Esophagus muscularis mucosa (tissue), 4 donors: ENCODE results near the gene PIR. TPM values are rescaled to one million over a fixed set of nuclear protein-coding genes. Genes with fewer than 3 reads are reported as not detected.

Experiments
- DNase-seq: peaks from one replicate; pipeline ENCODE4 v3.0.0-alpha.2; 2017; ENCODE audit errors: extremely low spot score
- H3K27ac ChIP-seq, 4 donors: fragments of 200-600 bp; sonication (generic); replicated peaks in 1 of 4; 1 replicate in 3 of 4; 2 replicates in 1 of 4; pipeline ENCODE4 v1.5.1; 2016 to 2019; ENCODE audit warnings: mild to moderate bottlenecking in 1 of 4
- H3K27me3 ChIP-seq, 4 donors: fragments of 200-600 bp; sonication (generic); one replicate each; pipeline versions ENCODE4 v1.5.1 to v1.6.0; 2016 to 2019
- H3K36me3 ChIP-seq, 4 donors: fragments of 200-600 bp; sonication (generic); one replicate each; pipeline ENCODE4 v1.5.1; 2016 to 2019
- H3K4me1 ChIP-seq, 4 donors: fragments of 200-600 bp; sonication (generic); one replicate each; pipeline ENCODE4 v1.5.1; 2016 to 2019
- H3K4me3 ChIP-seq, 4 donors: fragments of 200-600 bp; sonication (generic); 1 replicate in 2 of 4; 2 replicates in 2 of 4; pipeline ENCODE4 v1.5.1; 2016 to 2019; ENCODE audit warnings: mild to moderate bottlenecking in 4 of 4, moderate library complexity in 1 of 4
- H3K9me3 ChIP-seq, 4 donors: fragments of 200-600 bp; sonication (generic); 1 replicate in 3 of 4; 2 replicates in 1 of 4; pipeline ENCODE4 v1.5.1; 2016 to 2019
- CTCF ChIP-seq, 3 experiments: fragments of 200-600 bp in 2 of 3; fragments of 450-650 bp in 1 of 3; sonication (generic) in 2 of 3; IDR thresholded peaks; one replicate each; pipeline ENCODE4 v1.5.1; 2017 to 2019; ENCODE audit warnings: antibody characterized with exemption in 3 of 3, mild to moderate bottlenecking in 2 of 3, moderate library complexity in 1 of 3
- EP300 ChIP-seq: sonication (generic); formaldehyde crosslinking; IDR thresholded peaks from one replicate; pipeline ENCODE4 v1.6.1; 2017; ENCODE audit warnings: antibody characterized with exemption
- POLR2A ChIP-seq: fragments of 450-650 bp; IDR thresholded peaks from one replicate; pipeline ENCODE4 v1.6.1; 2017; ENCODE audit warnings: antibody characterized with exemption, moderate library complexity, mild to moderate bottlenecking, low read depth
- POLR2AphosphoS5 ChIP-seq, 2 donors: sonication (generic); formaldehyde crosslinking; IDR thresholded peaks; one replicate each; pipeline ENCODE4 v1.6.1; 2017; ENCODE audit warnings: antibody characterized with exemption in 2 of 2
- WGBS: methylation state at CpG from one replicate; pipeline ENCODE4 v1.1.5; 2018; 5-methylcytosine and 5-hydroxymethylcytosine counted together
- intact Hi-C: fragments of 100-400 bp; cut with DNase I; formaldehyde crosslinking; loops from one replicate; pipeline ENCODE4 v1.15.1; 2023
- total RNA-seq, 4 donors: library from RNA; depleted of rRNA; stranded (reverse); fragments of >200 nt; gene quantifications; one replicate each; pipeline versions ENCODE4 v1.1.0 to v1.2.1, GENCODE V29; 2016

Gene PIR
- total RNA-seq, 4 donors from 2014 or later, result 12.1 to 24.9 (median 19.3) TPM

GRCh38 chrX:15524417-15524816 lies 31.3 kb upstream of the PIR start:
- no peak for DNase-seq
- Histone ChIP-seq H3K27ac (no peak overlapping the region), H3K4me1 (no peaks in the 10 kb centered on the region), H3K36me3 (no peaks in the 10 kb centered on the region), H3K4me3 (no peak overlapping the region), H3K27me3 (peaks cover 0 to 3% (median 0%) of the 10 kb centered on the region in 4 donors), H3K9me3 (no peaks in the 10 kb centered on the region)
- intact Hi-C loops, result no loop called here
- TF ChIP-seq EP300 (no peak), POLR2A (no peak), POLR2AphosphoS5 (IDR thresholded peaks at IDR 0.05) (no peak), CTCF (IDR thresholded peaks at IDR 0.05) (no peak)

GRCh38 chrX:15523088-15523487 lies 30.0 kb upstream of the PIR start:
- intact Hi-C loops, result no loop called here
- TF ChIP-seq CTCF (IDR thresholded peaks at IDR 0.05) (no peak), POLR2AphosphoS5 (IDR thresholded peaks at IDR 0.05) (no peak), EP300 (no peak), POLR2A (no peak)
- no peak for DNase-seq
- no peak overlapping the region for H3K27ac ChIP-seq
- no peaks in the 10 kb centered on the region for H3K9me3 ChIP-seq
- H3K27me3 ChIP-seq, result peaks cover 0 to 3% (median 0%) of the 10 kb centered on the region in 4 donors
- H3K36me3 ChIP-seq, result no peaks in the 10 kb centered on the region
- H3K4me1 ChIP-seq, result no peaks in the 10 kb centered on the region
- H3K4me3 ChIP-seq, result no peak overlapping the region

GRCh38 chrX:15522464-15522863 lies 29.3 kb upstream of the PIR start:
- TF ChIP-seq POLR2A, result no peak
- TF ChIP-seq EP300, result no peak
- no peak for TF ChIP-seq CTCF (IDR thresholded peaks at IDR 0.05)
- no peak for TF ChIP-seq POLR2AphosphoS5 (IDR thresholded peaks at IDR 0.05)
- no peak for DNase-seq
- 80% methylated on average over 1 of the region's 3 CpGs for WGBS
- intact Hi-C loops, result no loop called here
- no peak overlapping the region for H3K27ac ChIP-seq
- H3K4me1 ChIP-seq, result no peaks in the 10 kb centered on the region
- H3K27me3 ChIP-seq, result peaks cover 0 to 3% (median 0%) of the 10 kb centered on the region in 4 donors
- no peaks in the 10 kb centered on the region for H3K9me3 ChIP-seq
- H3K36me3 ChIP-seq, result no peaks in the 10 kb centered on the region
- no peak overlapping the region for H3K4me3 ChIP-seq

GRCh38 chrX:15515931-15516330 lies 22.8 kb upstream of the PIR start:
- Histone ChIP-seq H3K27ac (no peak overlapping the region), H3K27me3 (peaks cover 0 to 5% (median 0%) of the 10 kb centered on the region in 4 donors), H3K4me1 (no peaks in the 10 kb centered on the region), H3K9me3 (no peaks in the 10 kb centered on the region), H3K36me3 (no peaks in the 10 kb centered on the region), H3K4me3 (no peak overlapping the region)
- no peak for TF ChIP-seq POLR2AphosphoS5 (IDR thresholded peaks at IDR 0.05)
- no peak for TF ChIP-seq EP300
- no peak for TF ChIP-seq POLR2A
- TF ChIP-seq CTCF (IDR thresholded peaks at IDR 0.05), result no peak
- WGBS, result 39% methylated on average over 6 of the region's 6 CpGs
- intact Hi-C loops, result no loop called here
- no peak for DNase-seq

GRCh38 chrX:15514279-15514678 lies 21.1 kb upstream of the PIR start:
- no peak for TF ChIP-seq EP300
- no peak for TF ChIP-seq POLR2AphosphoS5 (IDR thresholded peaks at IDR 0.05)
- TF ChIP-seq CTCF (IDR thresholded peaks at IDR 0.05), result no peak
- no peaks in the 10 kb centered on the region for H3K36me3 ChIP-seq
- H3K27me3 ChIP-seq, result peaks cover 0 to 5% (median 0%) of the 10 kb centered on the region in 4 donors
- H3K9me3 ChIP-seq, result no peaks in the 10 kb centered on the region
- intact Hi-C loops, result no loop called here
- no peak for DNase-seq
- 47% methylated on average over 1 of the region's 1 CpG for WGBS
- H3K4me1 ChIP-seq, result no peaks in the 10 kb centered on the region
- H3K4me3 ChIP-seq, result no peak overlapping the region
- H3K27ac ChIP-seq, result no peak overlapping the region
